ENCODE measurements around the gene SLIT3.

SLIT3 gene

GRCh38 chr5:169161022-169161680 is 139.8 kb downstream of the SLIT3 start:
- no peak overlapping the region for H3K9ac ChIP-seq (ENCODE audit: low read length)
- no peaks in the 10 kb centered on the region for H3K36me3 ChIP-seq (ENCODE audit: control insufficient read depth, insufficient read depth, low read length)
- peaks cover 11% of the 10 kb centered on the region; the same call in 1 of the 2 replicates for H3K9me3 ChIP-seq (ENCODE audit: control insufficient read depth, insufficient read depth, low read depth, low read length)
- H3K4me1 ChIP-seq (ENCODE audit: control insufficient read depth, insufficient read depth, low read length): peaks cover 14% of the 10 kb centered on the region; the same call in 1 of the 2 replicates
- no peak overlapping the region for H3K27ac ChIP-seq (ENCODE audit: low read depth, low read length)
- H3K4me3 ChIP-seq (ENCODE audit: low read depth, low read length): no peak overlapping the region
- H3K27me3 ChIP-seq (ENCODE audit: control insufficient read depth, insufficient read depth, low read length): no peaks in the 10 kb centered on the region

GRCh38 chr5:169160405-169160901 is 140.5 kb downstream of the SLIT3 start:
- H3K4me3 ChIP-seq (ENCODE audit: low read depth, low read length): no peak overlapping the region
- H3K27me3 ChIP-seq (ENCODE audit: control insufficient read depth, insufficient read depth, low read length): no peaks in the 10 kb centered on the region
- no peak overlapping the region for H3K9ac ChIP-seq (ENCODE audit: low read length)
- peaks cover 14% of the 10 kb centered on the region; the same call in 1 of the 2 replicates for H3K4me1 ChIP-seq (ENCODE audit: control insufficient read depth, insufficient read depth, low read length)
- peaks cover 11% of the 10 kb centered on the region; the same call in 1 of the 2 replicates for H3K9me3 ChIP-seq (ENCODE audit: control insufficient read depth, insufficient read depth, low read depth, low read length)
- H3K27ac ChIP-seq (ENCODE audit: low read depth, low read length): no peak overlapping the region
- no peaks in the 10 kb centered on the region for H3K36me3 ChIP-seq (ENCODE audit: control insufficient read depth, insufficient read depth, low read length)

GRCh38 chr5:169158764-169159163 is 142.2 kb downstream of the SLIT3 start:
- Histone ChIP-seq H3K9ac (ENCODE audit: low read length) (no peak overlapping the region), H3K4me3 (ENCODE audit: low read depth, low read length) (no peak overlapping the region), H3K27me3 (ENCODE audit: control insufficient read depth, insufficient read depth, low read length) (no peaks in the 10 kb centered on the region), H3K4me1 (ENCODE audit: control insufficient read depth, insufficient read depth, low read length) (peaks cover 17% of the 10 kb centered on the region), H3K9me3 (ENCODE audit: control insufficient read depth, insufficient read depth, low read depth, low read length) (peaks cover 11% of the 10 kb centered on the region; the same call in 1 of the 2 replicates), H3K36me3 (ENCODE audit: control insufficient read depth, insufficient read depth, low read length) (no peaks in the 10 kb centered on the region), H3K27ac (ENCODE audit: low read depth, low read length) (no peak overlapping the region)

DNA sequence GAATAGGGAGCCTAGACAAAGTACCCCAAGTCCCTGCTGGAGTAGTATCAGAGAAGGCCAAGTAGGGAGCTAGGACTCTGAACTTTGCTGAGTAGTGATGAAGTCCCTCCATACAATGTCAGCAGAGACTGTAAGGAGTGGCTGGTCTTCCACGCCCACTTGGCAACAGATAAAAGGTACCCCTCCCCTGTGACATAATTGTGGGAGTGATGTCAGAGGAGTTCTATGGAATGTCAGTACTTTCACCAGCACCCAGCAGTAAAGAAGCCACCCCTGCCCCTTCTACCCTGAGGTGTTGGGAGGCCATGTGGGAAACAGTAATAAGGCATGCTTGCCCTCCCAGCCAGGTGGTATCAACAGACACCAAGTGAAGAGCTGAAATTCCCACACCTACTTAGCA is 143.9 kb downstream of the SLIT3 start:
- Histone ChIP-seq H3K4me1 (ENCODE audit: control insufficient read depth, insufficient read depth, low read length) (peaks cover 32% of the 10 kb centered on the region), H3K36me3 (ENCODE audit: control insufficient read depth, insufficient read depth, low read length) (no peaks in the 10 kb centered on the region), H3K27me3 (ENCODE audit: control insufficient read depth, insufficient read depth, low read length) (no peaks in the 10 kb centered on the region), H3K4me3 (ENCODE audit: low read depth, low read length) (no peak overlapping the region), H3K9ac (ENCODE audit: low read length) (no peak overlapping the region), H3K27ac (ENCODE audit: low read depth, low read length) (no peak overlapping the region), H3K9me3 (ENCODE audit: control insufficient read depth, insufficient read depth, low read depth, low read length) (peaks cover 11% of the 10 kb centered on the region; the same call in 1 of the 2 replicates)

- H3K36me3 ChIP-seq (ENCODE audit: control insufficient read depth, insufficient read depth, low read length): no peaks in the 10 kb centered on the region
- H3K27me3 ChIP-seq (ENCODE audit: control insufficient read depth, insufficient read depth, low read length): no peaks in the 10 kb centered on the region
- peaks cover 34% of the 10 kb centered on the region for H3K4me1 ChIP-seq (ENCODE audit: control insufficient read depth, insufficient read depth, low read length)
- H3K9ac ChIP-seq (ENCODE audit: low read length): no peak overlapping the region
- no peak overlapping the region for H3K4me3 ChIP-seq (ENCODE audit: low read depth, low read length)
- H3K9me3 ChIP-seq (ENCODE audit: control insufficient read depth, insufficient read depth, low read depth, low read length): peaks cover 7% of the 10 kb centered on the region; the same call in 1 of the 2 replicates
- H3K27ac ChIP-seq (ENCODE audit: low read depth, low read length): no peak overlapping the region
These were observed 146.3 kb downstream of the SLIT3 start for GRCh38 chr5:169154679-169155078.

DNA sequence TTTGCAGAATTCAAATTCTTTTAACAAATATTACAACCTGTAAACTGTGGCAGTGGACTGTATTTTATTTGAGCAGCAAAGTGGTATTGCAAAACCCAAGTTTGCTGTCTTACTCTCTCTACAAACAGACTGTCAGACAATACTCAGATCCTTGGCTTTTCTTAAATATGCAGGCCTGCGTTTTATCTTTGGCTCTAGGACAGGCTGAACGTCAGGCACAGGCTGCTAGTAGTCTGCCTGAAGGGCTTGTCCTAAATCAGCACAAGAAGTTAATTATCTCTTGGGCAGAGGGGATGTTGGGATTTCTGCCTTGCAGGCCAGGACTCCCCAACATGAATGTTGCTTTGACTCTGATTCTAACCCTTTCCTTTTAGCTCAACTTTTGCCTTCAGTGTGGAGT is 147.5 kb downstream of the SLIT3 start:
- peaks cover 34% of the 10 kb centered on the region for H3K4me1 ChIP-seq (ENCODE audit: control insufficient read depth, insufficient read depth, low read length)
- no peaks in the 10 kb centered on the region for H3K27me3 ChIP-seq (ENCODE audit: control insufficient read depth, insufficient read depth, low read length)
- H3K9me3 ChIP-seq (ENCODE audit: control insufficient read depth, insufficient read depth, low read depth, low read length): peaks cover 3% of the 10 kb centered on the region; the same call in 1 of the 2 replicates
- H3K9ac ChIP-seq (ENCODE audit: low read length): no peak overlapping the region
- H3K27ac ChIP-seq (ENCODE audit: low read depth, low read length): no peak overlapping the region
- no peak overlapping the region for H3K4me3 ChIP-seq (ENCODE audit: low read depth, low read length)
- no peaks in the 10 kb centered on the region for H3K36me3 ChIP-seq (ENCODE audit: control insufficient read depth, insufficient read depth, low read length)

DNA sequence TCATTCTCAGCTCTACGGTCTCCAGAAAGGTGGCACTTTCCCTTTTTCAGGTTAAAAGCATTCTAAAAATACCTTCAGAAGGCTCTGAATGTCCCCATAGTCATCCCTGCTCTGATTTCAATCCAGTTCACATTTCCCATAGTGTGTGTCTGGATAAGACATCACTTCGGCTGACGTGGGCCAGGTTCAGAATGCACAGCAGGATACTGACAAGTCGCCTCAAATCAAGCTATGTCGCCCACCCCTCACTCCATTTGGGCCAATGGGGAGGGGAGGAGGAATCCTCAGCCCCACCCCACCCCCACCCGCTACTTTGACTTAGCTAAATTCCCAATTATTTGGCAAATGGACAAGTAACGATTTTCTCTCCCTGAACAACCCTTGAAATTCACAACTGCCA is 148.0 kb downstream of the SLIT3 start:
- Histone ChIP-seq H3K9ac (ENCODE audit: low read length) (no peak overlapping the region), H3K36me3 (ENCODE audit: control insufficient read depth, insufficient read depth, low read length) (no peaks in the 10 kb centered on the region), H3K4me3 (ENCODE audit: low read depth, low read length) (no peak overlapping the region), H3K27ac (ENCODE audit: low read depth, low read length) (no peak overlapping the region), H3K27me3 (ENCODE audit: control insufficient read depth, insufficient read depth, low read length) (no peaks in the 10 kb centered on the region), H3K9me3 (ENCODE audit: control insufficient read depth, insufficient read depth, low read depth, low read length) (peaks cover 3% of the 10 kb centered on the region; the same call in 1 of the 2 replicates), H3K4me1 (ENCODE audit: control insufficient read depth, insufficient read depth, low read length) (peaks cover 34% of the 10 kb centered on the region)

DNA sequence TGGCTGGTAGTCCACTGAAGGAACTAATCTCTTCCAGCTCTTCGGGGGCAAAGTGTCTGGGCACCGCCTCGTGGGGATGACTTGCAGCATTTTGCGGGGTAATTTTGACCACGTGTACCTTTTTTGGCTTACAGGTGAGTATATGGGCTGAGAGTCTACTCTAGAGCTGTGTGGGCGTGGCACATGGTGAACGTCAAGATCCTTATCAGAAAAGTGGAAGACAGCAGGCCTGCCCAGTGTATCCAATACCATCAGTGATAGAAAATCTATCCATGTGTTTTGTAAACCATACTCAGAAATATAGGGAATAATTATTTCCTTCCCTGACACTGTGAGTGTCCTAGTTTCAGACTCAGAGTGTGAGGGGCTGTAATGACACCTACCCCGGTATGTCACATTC is 148.5 kb downstream of the SLIT3 start:
- Histone ChIP-seq H3K27ac (ENCODE audit: low read depth, low read length) (no peak overlapping the region), H3K4me3 (ENCODE audit: low read depth, low read length) (no peak overlapping the region), H3K9me3 (ENCODE audit: control insufficient read depth, insufficient read depth, low read depth, low read length) (peaks cover 3% of the 10 kb centered on the region; the same call in 1 of the 2 replicates)

GRCh38 chr5:169151051-169151805 is 149.7 kb downstream of the SLIT3 start:
- Histone ChIP-seq H3K36me3 (ENCODE audit: control insufficient read depth, insufficient read depth, low read length) (no peaks in the 10 kb centered on the region), H3K9me3 (ENCODE audit: control insufficient read depth, insufficient read depth, low read depth, low read length) (no peaks in the 10 kb centered on the region), H3K27me3 (ENCODE audit: control insufficient read depth, insufficient read depth, low read length) (no peaks in the 10 kb centered on the region), H3K4me3 (ENCODE audit: low read depth, low read length) (no peak overlapping the region), H3K27ac (ENCODE audit: low read depth, low read length) (no peak overlapping the region), H3K4me1 (ENCODE audit: control insufficient read depth, insufficient read depth, low read length) (peaks cover 34% of the 10 kb centered on the region), H3K9ac (ENCODE audit: low read length) (no peak overlapping the region)

More for the DNA sequence above, 148.5 kb downstream of the SLIT3 start:
- peaks cover 34% of the 10 kb centered on the region for H3K4me1 ChIP-seq (ENCODE audit: control insufficient read depth, insufficient read depth, low read length)
- H3K27me3 ChIP-seq (ENCODE audit: control insufficient read depth, insufficient read depth, low read length): no peaks in the 10 kb centered on the region
- no peak overlapping the region for H3K9ac ChIP-seq (ENCODE audit: low read length)
- H3K36me3 ChIP-seq (ENCODE audit: control insufficient read depth, insufficient read depth, low read length): no peaks in the 10 kb centered on the region

GRCh38 chr5:169150108-169150507 is 150.8 kb downstream of the SLIT3 start:
- no peak overlapping the region for H3K4me3 ChIP-seq (ENCODE audit: low read depth, low read length)
- no peaks in the 10 kb centered on the region for H3K9me3 ChIP-seq (ENCODE audit: control insufficient read depth, insufficient read depth, low read depth, low read length)
- H3K27me3 ChIP-seq (ENCODE audit: control insufficient read depth, insufficient read depth, low read length): no peaks in the 10 kb centered on the region
- peaks cover 31% of the 10 kb centered on the region for H3K4me1 ChIP-seq (ENCODE audit: control insufficient read depth, insufficient read depth, low read length)
- H3K27ac ChIP-seq (ENCODE audit: low read depth, low read length): no peak overlapping the region
- H3K9ac ChIP-seq (ENCODE audit: low read length): no peak overlapping the region
- H3K36me3 ChIP-seq (ENCODE audit: control insufficient read depth, insufficient read depth, low read length): no peaks in the 10 kb centered on the region

GRCh38 chr5:169149317-169149716 is 151.6 kb downstream of the SLIT3 start:
- no peaks in the 10 kb centered on the region for H3K36me3 ChIP-seq (ENCODE audit: control insufficient read depth, insufficient read depth, low read length)
- H3K27me3 ChIP-seq (ENCODE audit: control insufficient read depth, insufficient read depth, low read length): no peaks in the 10 kb centered on the region
- no peaks in the 10 kb centered on the region for H3K9me3 ChIP-seq (ENCODE audit: control insufficient read depth, insufficient read depth, low read depth, low read length)
- no peak overlapping the region for H3K4me3 ChIP-seq (ENCODE audit: low read depth, low read length)
- H3K27ac ChIP-seq (ENCODE audit: low read depth, low read length): no peak overlapping the region
- H3K4me1 ChIP-seq (ENCODE audit: control insufficient read depth, insufficient read depth, low read length): peaks cover 27% of the 10 kb centered on the region
- no peak overlapping the region for H3K9ac ChIP-seq (ENCODE audit: low read length)

All from HUES6 (cell line).